ENCODE data around the gene PER1. TPM values are rescaled to one million over a fixed set of nuclear protein-coding genes. Genes with fewer than 3 reads are reported as not detected.

Gene PER1
- total and polyA plus RNA-seq, 9 of the 15 experiments (the other 6 are each of a cell fraction or from before 2014, with no cell fraction given) = 0.13 to 26.0 (median 3.4) TPM

DNA sequence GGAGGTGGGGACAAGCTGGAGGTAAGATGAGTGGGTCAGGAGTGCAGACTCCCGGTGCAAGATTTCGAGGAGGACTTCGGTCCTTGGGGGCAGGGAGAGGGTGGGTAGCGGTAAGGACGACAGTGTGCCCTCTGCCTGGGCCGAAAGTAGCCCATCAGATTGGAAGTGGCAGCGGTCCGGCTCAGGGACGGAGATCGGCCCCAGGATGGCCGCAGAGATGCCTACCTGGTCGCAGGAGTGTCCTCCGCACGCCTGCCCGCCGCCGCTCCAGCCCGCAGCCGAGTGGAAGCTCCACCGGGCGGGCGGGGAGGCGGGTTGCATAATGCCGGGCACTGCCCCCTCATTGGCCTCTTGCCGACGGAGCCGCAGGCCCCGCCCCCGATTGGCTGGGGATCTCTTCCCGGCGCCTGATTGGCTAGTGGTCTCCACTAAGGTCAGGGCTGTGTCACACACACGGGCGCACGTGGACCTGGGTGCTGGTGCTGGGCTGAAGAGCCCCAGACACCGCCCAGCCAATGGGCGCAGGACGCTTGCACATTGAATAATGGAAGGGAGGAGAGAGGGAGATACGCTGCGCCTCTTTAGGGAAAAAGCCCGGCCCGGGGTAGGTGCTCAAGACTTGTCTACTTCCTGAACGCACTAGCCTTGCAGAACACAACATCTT, at the start of gene PER1 (continued):
- TF ChIP-seq ZBTB49 (CRISPR knock-in tag; IDR thresholded peaks at IDR 0.05; ENCODE audit: borderline replicate concordance) (no peak), PKNOX1 (IDR thresholded peaks at IDR 0.05) (0 out of 2 replicates have a peak, but pooled peaks have one; percentile 9), NBN (IDR thresholded peaks at IDR 0.05; ENCODE audit: low read depth) (no peak), THRB (CRISPR knock-in tag; conservative IDR thresholded peaks at IDR 0.05) (no peak), MAFF (IDR thresholded peaks at IDR 0.05; ENCODE audit: low read length) (no peak), SP2 (IDR thresholded peaks at IDR 0.05; ENCODE audit: extremely low read depth, low read depth, low read length, poor library complexity, severe bottlenecking) (no peak), C11orf30 (IDR thresholded peaks at IDR 0.05; ENCODE audit: low read depth) (no peak), NR2C2 (CRISPR knock-in tag; IDR thresholded peaks at IDR 0.05) (0 out of 2 replicates have a peak, but pooled peaks have one; percentile 19), NR2C2 (tag; IDR thresholded peaks at IDR 0.05) (peak; percentile 68), NRF1 (conservative IDR thresholded peaks at IDR 0.05 in 1 of 2, IDR thresholded peaks at IDR 0.05 in 1 of 2) (peak; percentile 54 to 66; a peak in 3 of 4 replicates), NFYB (IDR thresholded peaks at IDR 0.05; ENCODE audit: extremely low read depth, insufficient read length) (peak; percentile 83), ATF7 (IDR thresholded peaks at IDR 0.05) (peak; percentile 83), ETS2 (tag; IDR thresholded peaks at IDR 0.05; ENCODE audit: borderline replicate concordance, poor library complexity, severe bottlenecking) (no peak), XRCC5 (IDR thresholded peaks at IDR 0.05; ENCODE audit: low read depth, low read length) (no peak), L3MBTL2 (IDR thresholded peaks at IDR 0.05) (peak; percentile 95), NCOA2 (IDR thresholded peaks at IDR 0.05; ENCODE audit: partially characterized antibody in 2 of 2) (no peak)
- TF ChIP-seq, protein P1, sequence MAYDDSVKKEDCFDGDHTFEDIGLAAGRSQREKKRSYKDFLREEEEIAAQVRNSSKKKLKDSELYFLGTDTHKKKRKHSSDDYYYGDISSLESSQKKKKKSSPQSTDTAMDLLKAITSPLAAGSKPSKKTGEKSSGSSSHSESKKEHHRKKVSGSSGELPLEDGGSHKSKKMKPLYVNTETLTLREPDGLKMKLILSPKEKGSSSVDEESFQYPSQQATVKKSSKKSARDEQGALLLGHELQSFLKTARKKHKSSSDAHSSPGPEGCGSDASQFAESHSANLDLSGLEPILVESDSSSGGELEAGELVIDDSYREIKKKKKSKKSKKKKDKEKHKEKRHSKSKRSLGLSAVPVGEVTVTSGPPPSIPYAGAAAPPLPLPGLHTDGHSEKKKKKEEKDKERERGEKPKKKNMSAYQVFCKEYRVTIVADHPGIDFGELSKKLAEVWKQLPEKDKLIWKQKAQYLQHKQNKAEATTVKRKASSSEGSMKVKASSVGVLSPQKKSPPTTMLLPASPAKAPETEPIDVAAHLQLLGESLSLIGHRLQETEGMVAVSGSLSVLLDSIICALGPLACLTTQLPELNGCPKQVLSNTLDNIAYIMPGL (CRISPR knock-in tag; IDR thresholded peaks at IDR 0.05) = no peak

Measured in K562 (cell line).